Activated B cell treated with CpG ODN at 0.5 μM for 24 hours (primary cell): ENCODE data around the gene DCTN3. TPM values are rescaled to one million over a fixed set of nuclear protein-coding genes. Genes with fewer than 3 reads are reported as not detected.

ENCODE experiments used
- ATAC-seq: fragments of 200-7000 bp; cut with Tn5 transposase; one replicate; pipeline ENCODE4 v1.10.0; 2021; ENCODE audit warnings: low read depth, mild to moderate bottlenecking, moderate library complexity
- CTCF ChIA-PET: fragments of 350-600 bp; sonication (Branson Sonifier 250); formaldehyde crosslinking; loops from one replicate; lab custom pipeline; 2021; ENCODE audit warnings: antibody characterized with exemption; lab: Charles Lee
- POLR2A ChIA-PET: fragments of 350-600 bp; sonication (Branson Sonifier 250); formaldehyde crosslinking; loops from one replicate; lab custom pipeline; 2021; ENCODE audit warnings: antibody characterized with exemption; lab: Charles Lee
- DNase-seq: peaks from one replicate; pipeline ENCODE4 v3.0.0; 2022
- H3K27ac Mint-ChIP-seq: one replicate; pipeline ENCODE4 v1.8.0; 2020; ENCODE audit warnings: mixed read lengths
- H3K27me3 Mint-ChIP-seq: one replicate; pipeline ENCODE4 v1.8.0; 2021; ENCODE audit warnings: mixed read lengths
- H3K36me3 Mint-ChIP-seq: one replicate; pipeline ENCODE4 v1.8.0; 2021; ENCODE audit warnings: low read depth, mixed read lengths
- H3K4me1 Mint-ChIP-seq: one replicate; pipeline ENCODE4 v1.8.0; 2021; ENCODE audit warnings: mixed read lengths
- H3K4me3 Mint-ChIP-seq: one replicate; pipeline ENCODE4 v1.8.0; 2020; ENCODE audit warnings: mild to moderate bottlenecking, mixed read lengths
- H3K9me3 Mint-ChIP-seq: one replicate; pipeline ENCODE4 v1.8.0; 2020; ENCODE audit warnings: mixed read lengths
- CTCF ChIP-seq: fragments of 200-600 bp; IDR thresholded peaks from one replicate; pipeline ENCODE4 v1.8.0; 2022; ENCODE audit warnings: antibody characterized with exemption, mild to moderate bottlenecking
- intact Hi-C: fragments of 100-400 bp; cut with micrococcal nuclease; formaldehyde crosslinking; loops from one replicate; pipeline ENCODE4 v1.15.1; 2024
- total RNA-seq: library from RNA; stranded (reverse); gene quantifications from 2 replicates; pipeline ENCODE4 v1.2.3, GENCODE V29; 2022

Gene DCTN3
- total RNA-seq, 1 donor from 2014 or later = 63.9 TPM

GRCh38 chr9:34629491-34629808 is 9.2 kb upstream of the DCTN3 start:
- CTCF ChIA-PET = interaction anchor here (1.2 to 1.4 kb wide), 2 partner anchors 17 to 22 kb away, joined by 3 to 4 read pairs; partner anchors contain the start of gene GALT
- Mint-ChIP-seq H3K27me3 (peaks cover 52% of the 10 kb centered on the region), H3K36me3 (no peaks in the 10 kb centered on the region), H3K4me3 (peak overlapping the region; percentile 73), H3K9me3 (no peaks in the 10 kb centered on the region), H3K27ac (no peak overlapping the region), H3K4me1 (peaks cover 22% of the 10 kb centered on the region)
- intact Hi-C loops = loop anchor here (1.0 kb wide), 1 partner anchor 9 kb away; the partner anchor contains the start of gene DCTN3
- TF ChIP-seq CTCF = no peak
- POLR2A ChIA-PET = interaction anchor here (1.7 kb wide), 1 partner anchor 9 kb away, joined by 7 read pairs; the partner anchor contains the start of gene SIGMAR1
- ATAC-seq (no peak), DNase-seq (no peak)

GRCh38 chr9:34628656-34629490 is 8.6 kb upstream of the DCTN3 start, which contains the start of gene ARID3C:
Gene ARID3C, minus strand, starts transcription at chr9:34629066. Its CDS starts 1,052 bp downstream, at chr9:34628014.
- ChIA-PET POLR2A (interaction anchor here (1.7 kb wide), 1 partner anchor 9 kb away, joined by 7 read pairs; the partner anchor contains the start of gene SIGMAR1), CTCF (interaction anchor here (1.4 kb wide), 1 partner anchor 18 kb away, joined by 4 read pairs; the partner anchor contains the start of gene GALT)
- no peaks in the 10 kb centered on the region for H3K36me3 Mint-ChIP-seq
- ATAC-seq (peak; percentile 81), DNase-seq (peak; percentile 47)
- H3K27ac Mint-ChIP-seq = no peak within 1 kb of the TSS
- intact Hi-C loops = loop anchor here (1.0 kb wide), 1 partner anchor 9 kb away; the partner anchor contains the start of gene DCTN3
- peaks cover 21% of the 10 kb centered on the region for H3K4me1 Mint-ChIP-seq
- TF ChIP-seq CTCF = no peak
- H3K4me3 Mint-ChIP-seq = peak within 1 kb of the TSS; percentile 78
- no peaks in the 10 kb centered on the region for H3K9me3 Mint-ChIP-seq
- H3K27me3 Mint-ChIP-seq = peaks cover 57% of the 10 kb centered on the region

GRCh38 chr9:34627716-34628655 is 7.7 kb upstream of the DCTN3 start:
- no peak for ATAC-seq

GRCh38 chr9:34625186-34625486 is 4.8 kb upstream of the DCTN3 start:
- no peak overlapping the region for H3K4me3 Mint-ChIP-seq
- H3K9me3 Mint-ChIP-seq = no peaks in the 10 kb centered on the region
- peaks cover 2% of the 10 kb centered on the region for H3K36me3 Mint-ChIP-seq
- CTCF ChIA-PET = interaction anchor here (1.4 to 7.6 kb wide), 3 partner anchors 9 to 33 kb away, joined by 3 to 51 read pairs (median 3); no protein-coding TSS in a partner anchor
- H3K27me3 Mint-ChIP-seq = peaks cover 69% of the 10 kb centered on the region
- DNase-seq (no peak), ATAC-seq (no peak)
- POLR2A ChIA-PET = interaction anchor here (0.8 to 1.7 kb wide), 2 partner anchors 9 to 40 kb away, joined by 5 read pairs; no protein-coding TSS in a partner anchor
- peaks cover 32% of the 10 kb centered on the region for H3K4me1 Mint-ChIP-seq
- intact Hi-C loops = no loop called here
- no peak for TF ChIP-seq CTCF
- H3K27ac Mint-ChIP-seq = no peak overlapping the region

More at GRCh38 chr9:34627716-34628655, 7.7 kb upstream of the DCTN3 start:
- DNase-seq = no peak
- no peak overlapping the region for H3K27ac Mint-ChIP-seq
- H3K36me3 Mint-ChIP-seq = no peaks in the 10 kb centered on the region
- H3K27me3 Mint-ChIP-seq = peaks cover 62% of the 10 kb centered on the region
- ChIA-PET POLR2A (no interaction called here), CTCF (no interaction called here)
- no peak for TF ChIP-seq CTCF
- peaks cover 25% of the 10 kb centered on the region for H3K4me1 Mint-ChIP-seq
- no peaks in the 10 kb centered on the region for H3K9me3 Mint-ChIP-seq
- intact Hi-C loops = no loop called here
- peak overlapping the region; percentile 78 for H3K4me3 Mint-ChIP-seq
